Measurements from ENCODE around the gene ITIH3.

Gene ITIH3

DNA sequence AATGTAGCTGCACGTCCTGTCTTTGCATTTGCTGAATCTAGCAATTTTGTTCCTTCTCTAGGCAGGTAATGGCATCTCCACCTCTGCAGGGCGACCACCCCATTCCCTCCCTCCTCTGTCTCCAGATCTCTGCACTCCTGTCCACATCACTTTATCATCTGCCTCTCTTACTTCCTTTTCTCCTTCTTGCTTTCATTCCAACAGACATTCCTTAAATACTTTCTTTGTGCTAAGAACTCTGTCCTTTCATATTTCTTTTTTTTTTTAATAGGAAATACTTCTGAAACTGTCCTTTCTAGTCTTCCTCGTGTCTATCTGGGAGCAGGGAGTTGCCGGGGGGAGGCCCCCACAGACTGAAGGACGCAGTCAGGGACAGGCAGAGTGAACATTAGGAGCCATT lies 7.2 kb downstream of the ITIH3 start:
- Histone ChIP-seq H3K9ac (ENCODE audit: low read depth, low read length) (no peak overlapping the region), H3K4me3 (ENCODE audit: low read length) (no peak overlapping the region), H3K36me3 (ENCODE audit: insufficient read depth, low read length) (no peaks in the 10 kb centered on the region), H3K4me2 (ENCODE audit: low read length) (no peak overlapping the region), H3K4me1 (ENCODE audit: control insufficient read depth, insufficient read depth, low read length) (peaks cover 18% of the 10 kb centered on the region), H3K9me3 (replicated peaks; ENCODE audit: low read length) (no peaks in the 10 kb centered on the region), H3K27me3 (ENCODE audit: control insufficient read depth, insufficient read depth, low read length) (no peaks in the 10 kb centered on the region)

DNA sequence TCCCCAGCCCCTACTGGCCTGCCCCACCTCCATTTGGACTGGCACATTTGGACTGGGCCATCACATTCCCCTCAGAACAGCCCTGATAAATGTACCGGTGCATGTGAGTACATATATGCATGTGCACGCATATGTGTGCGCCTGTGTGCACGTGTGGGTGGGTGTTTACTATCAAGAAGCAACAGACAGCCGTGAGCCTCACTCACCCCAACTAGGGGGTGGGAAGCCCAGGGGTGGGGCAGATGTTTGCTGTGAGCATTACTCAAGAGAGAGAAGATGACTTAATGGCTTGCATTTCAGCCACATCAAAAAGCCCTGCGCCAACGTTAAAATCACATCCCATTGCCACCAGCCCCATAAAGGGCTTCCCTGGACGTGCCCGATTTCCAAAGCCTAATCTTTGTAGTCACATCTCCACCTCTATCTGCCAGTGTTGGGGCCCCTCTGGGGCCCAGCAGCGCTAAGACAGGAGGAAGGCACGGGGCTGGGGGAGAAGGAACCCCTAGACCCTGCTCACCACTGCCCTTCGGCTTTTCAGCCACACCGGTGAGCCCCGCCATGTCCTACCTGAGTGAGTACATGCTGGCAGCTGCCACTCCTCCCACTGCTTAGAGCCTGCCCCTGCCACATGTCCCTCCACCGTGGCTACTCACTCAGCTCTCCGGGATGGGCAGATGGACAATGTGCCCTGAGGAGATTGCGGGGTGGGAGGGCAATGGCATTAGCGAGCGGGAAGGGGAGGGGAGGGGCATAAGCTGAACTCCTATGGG lies 10.9 kb downstream of the ITIH3 start:
- peaks cover 9% of the 10 kb centered on the region for H3K4me1 ChIP-seq (ENCODE audit: control insufficient read depth, insufficient read depth, low read length)
- H3K9me3 ChIP-seq (replicated peaks; ENCODE audit: low read length): no peaks in the 10 kb centered on the region
- no peaks in the 10 kb centered on the region for H3K36me3 ChIP-seq (ENCODE audit: insufficient read depth, low read length)
- no peak overlapping the region for H3K9ac ChIP-seq (ENCODE audit: low read depth, low read length)
- no peak overlapping the region for H3K4me2 ChIP-seq (ENCODE audit: low read length)
- H3K27me3 ChIP-seq (ENCODE audit: control insufficient read depth, insufficient read depth, low read length): peaks cover 15% of the 10 kb centered on the region
- no peak overlapping the region for H3K4me3 ChIP-seq (ENCODE audit: low read length)

DNA sequence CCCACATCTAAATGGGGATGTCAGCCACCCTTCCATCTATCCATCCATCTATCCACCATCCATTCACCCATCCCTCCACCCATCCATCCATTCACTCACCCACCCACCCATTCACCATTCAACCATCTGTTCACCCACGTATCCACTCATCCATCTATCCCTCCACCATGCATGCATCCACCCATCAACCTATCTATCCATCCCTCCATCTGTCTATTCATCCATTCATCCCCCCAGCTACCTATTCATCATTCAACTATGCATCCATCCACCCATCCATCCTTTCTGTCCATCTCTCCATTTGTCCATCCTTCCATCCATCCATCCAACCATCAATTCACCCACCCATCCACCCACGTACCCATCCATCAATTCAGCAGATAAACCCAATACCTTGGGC lies 14.6 kb downstream of the ITIH3 start:
- Histone ChIP-seq H3K4me1 (ENCODE audit: control insufficient read depth, insufficient read depth, low read length) (no peaks in the 10 kb centered on the region), H3K36me3 (ENCODE audit: insufficient read depth, low read length) (no peaks in the 10 kb centered on the region), H3K4me2 (ENCODE audit: low read length) (no peak overlapping the region), H3K27me3 (ENCODE audit: control insufficient read depth, insufficient read depth, low read length) (peaks cover 26% of the 10 kb centered on the region), H3K9me3 (replicated peaks; ENCODE audit: low read length) (no peaks in the 10 kb centered on the region), H3K4me3 (ENCODE audit: low read length) (no peak overlapping the region), H3K9ac (ENCODE audit: low read depth, low read length) (no peak overlapping the region)

DNA sequence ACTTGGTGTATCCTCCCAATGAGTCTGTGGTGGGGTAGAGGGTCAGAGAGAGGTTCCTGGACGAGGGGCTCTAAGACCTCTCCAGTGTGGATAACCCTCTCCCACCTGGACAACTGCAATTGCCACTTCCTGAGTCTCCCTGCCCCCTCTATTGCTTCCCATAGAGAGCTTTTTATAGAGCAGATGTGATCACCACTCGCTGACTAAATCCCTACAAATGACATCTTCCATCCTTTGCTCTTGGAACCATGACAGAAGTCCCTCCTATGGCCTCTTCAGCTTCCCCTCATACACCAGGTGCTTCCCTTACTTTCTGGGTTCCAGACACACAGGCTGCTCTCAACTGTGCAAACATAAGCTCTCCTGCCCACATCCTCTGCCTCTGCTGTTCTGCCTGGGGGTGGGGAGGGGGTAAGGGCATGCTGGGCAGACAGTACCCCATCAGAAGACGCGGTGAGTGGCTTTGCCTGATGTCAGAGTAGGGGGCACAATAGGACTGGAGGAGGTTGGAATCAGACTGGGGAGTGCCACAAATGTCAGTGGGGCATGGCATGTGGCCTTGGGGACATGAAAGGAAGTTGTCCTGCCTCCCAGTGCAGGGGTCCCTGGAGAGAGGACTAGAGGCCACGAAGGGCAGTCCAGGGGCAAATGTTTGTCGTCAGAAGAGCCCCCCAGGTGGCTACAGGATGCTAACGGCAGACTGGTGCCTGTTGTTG lies 15.2 kb downstream of the ITIH3 start:
- Histone ChIP-seq H3K4me3 (ENCODE audit: low read length) (no peak overlapping the region), H3K9me3 (replicated peaks; ENCODE audit: low read length) (no peaks in the 10 kb centered on the region), H3K4me2 (ENCODE audit: low read length) (no peak overlapping the region), H3K4me1 (ENCODE audit: control insufficient read depth, insufficient read depth, low read length) (no peaks in the 10 kb centered on the region), H3K27me3 (ENCODE audit: control insufficient read depth, insufficient read depth, low read length) (peaks cover 26% of the 10 kb centered on the region), H3K36me3 (ENCODE audit: insufficient read depth, low read length) (no peaks in the 10 kb centered on the region), H3K9ac (ENCODE audit: low read depth, low read length) (no peak overlapping the region)

DNA sequence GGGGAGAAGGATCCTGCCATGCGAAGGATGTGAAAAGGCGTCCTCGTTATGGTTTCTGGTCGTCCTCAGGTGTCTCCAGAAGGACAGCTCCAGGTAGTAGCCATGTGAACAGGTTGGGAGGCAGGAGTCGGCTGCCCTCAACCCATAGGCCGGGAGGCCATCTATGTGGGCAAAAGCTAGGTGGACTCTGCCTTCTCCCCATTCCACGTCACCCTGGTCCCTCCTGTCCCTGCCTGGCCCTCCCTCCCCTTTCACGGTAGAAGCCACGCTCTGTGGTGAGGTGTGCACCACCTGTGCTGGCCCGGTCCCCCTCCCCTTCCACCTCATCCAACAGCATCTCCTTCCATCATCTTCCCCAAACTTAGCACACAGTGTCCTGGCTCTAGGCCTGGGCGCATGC lies 16.3 kb downstream of the ITIH3 start:
- H3K9me3 ChIP-seq (replicated peaks; ENCODE audit: low read length): no peaks in the 10 kb centered on the region
- no peak overlapping the region for H3K4me2 ChIP-seq (ENCODE audit: low read length)
- no peak overlapping the region for H3K9ac ChIP-seq (ENCODE audit: low read depth, low read length)
- no peaks in the 10 kb centered on the region for H3K4me1 ChIP-seq (ENCODE audit: control insufficient read depth, insufficient read depth, low read length)
- H3K36me3 ChIP-seq (ENCODE audit: insufficient read depth, low read length): no peaks in the 10 kb centered on the region
- no peak overlapping the region for H3K4me3 ChIP-seq (ENCODE audit: low read length)
- peaks cover 26% of the 10 kb centered on the region for H3K27me3 ChIP-seq (ENCODE audit: control insufficient read depth, insufficient read depth, low read length)

DNA sequence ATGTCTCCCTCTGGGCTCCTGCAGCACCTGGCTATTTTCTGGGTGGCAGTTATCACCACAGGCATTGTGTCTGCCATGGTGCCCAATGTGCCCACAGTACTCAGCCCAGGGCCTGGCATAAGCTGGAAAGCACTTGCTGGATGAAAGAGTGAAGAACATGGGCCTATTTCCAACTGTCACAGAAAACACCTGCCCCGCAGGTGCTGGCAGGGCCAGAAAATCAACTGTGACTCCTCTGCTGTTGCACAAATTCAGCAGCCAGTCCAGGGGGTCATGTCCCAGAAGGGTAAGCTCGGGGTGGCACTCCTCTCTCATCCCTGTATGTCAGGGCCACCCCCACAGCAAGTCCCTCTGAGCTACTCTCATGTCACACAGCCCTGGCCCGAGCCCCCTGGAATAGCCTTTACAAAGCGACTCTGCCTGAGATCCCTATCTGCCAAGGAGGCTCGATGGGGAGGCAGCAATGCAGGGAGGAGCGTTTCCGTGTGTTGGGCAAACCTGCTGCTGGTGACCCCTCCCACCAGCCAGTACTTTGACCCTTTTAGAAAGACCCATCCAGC lies 16.9 kb downstream of the ITIH3 start:
- Histone ChIP-seq H3K4me1 (ENCODE audit: control insufficient read depth, insufficient read depth, low read length) (no peaks in the 10 kb centered on the region), H3K27me3 (ENCODE audit: control insufficient read depth, insufficient read depth, low read length) (peaks cover 26% of the 10 kb centered on the region), H3K36me3 (ENCODE audit: insufficient read depth, low read length) (no peaks in the 10 kb centered on the region), H3K4me2 (ENCODE audit: low read length) (no peak overlapping the region), H3K9ac (ENCODE audit: low read depth, low read length) (no peak overlapping the region), H3K9me3 (replicated peaks; ENCODE audit: low read length) (no peaks in the 10 kb centered on the region), H3K4me3 (ENCODE audit: low read length) (no peak overlapping the region)

DNA sequence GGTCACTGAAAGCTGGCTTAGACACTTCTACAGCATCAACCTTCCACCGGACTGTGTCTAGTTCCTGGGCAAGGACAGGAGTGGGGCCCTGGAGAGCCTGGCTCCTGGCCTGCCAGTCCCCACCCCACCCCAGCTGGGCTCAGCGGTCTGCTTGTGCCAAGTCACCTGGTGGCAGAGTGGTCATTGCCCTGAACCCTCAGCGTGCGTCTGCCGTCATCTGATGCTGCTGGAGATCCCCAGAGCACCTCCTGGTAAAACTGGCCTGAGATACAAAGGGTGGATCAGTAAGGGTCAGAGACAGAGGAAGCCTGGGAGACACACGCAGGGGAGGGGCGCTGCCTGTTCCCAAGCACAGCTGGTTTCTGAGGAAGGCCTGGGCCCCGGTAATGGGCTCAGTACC lies 19.2 kb downstream of the ITIH3 start:
- Histone ChIP-seq H3K4me2 (ENCODE audit: low read length) (no peak overlapping the region), H3K9ac (ENCODE audit: low read depth, low read length) (no peak overlapping the region), H3K9me3 (replicated peaks; ENCODE audit: low read length) (no peaks in the 10 kb centered on the region), H3K4me3 (ENCODE audit: low read length) (no peak overlapping the region), H3K27me3 (ENCODE audit: control insufficient read depth, insufficient read depth, low read length) (peaks cover 11% of the 10 kb centered on the region), H3K4me1 (ENCODE audit: control insufficient read depth, insufficient read depth, low read length) (no peaks in the 10 kb centered on the region), H3K36me3 (ENCODE audit: insufficient read depth, low read length) (no peaks in the 10 kb centered on the region)

DNA sequence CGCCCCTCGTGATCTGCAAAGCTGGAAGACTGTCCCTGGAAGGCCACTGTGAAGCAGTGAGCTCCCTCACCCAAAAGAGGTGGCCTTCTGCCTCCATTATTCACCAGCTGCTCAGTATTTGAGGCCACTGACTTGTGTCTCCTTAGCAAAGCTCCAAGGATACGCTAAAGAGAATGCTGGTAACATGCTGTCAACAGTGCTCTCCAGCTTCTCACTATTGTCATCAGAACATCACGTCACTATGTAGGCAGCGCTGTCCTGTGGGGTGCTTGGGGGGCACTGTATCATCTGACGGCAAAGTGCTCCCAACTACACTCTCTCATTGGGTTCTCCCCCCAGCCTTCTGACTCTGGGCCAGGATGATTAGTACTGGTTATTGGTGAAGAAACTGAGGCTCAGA lies 21.6 kb downstream of the ITIH3 start:
- Histone ChIP-seq H3K4me1 (ENCODE audit: control insufficient read depth, insufficient read depth, low read length) (no peaks in the 10 kb centered on the region), H3K4me3 (ENCODE audit: low read length) (no peak overlapping the region), H3K9ac (ENCODE audit: low read depth, low read length) (no peak overlapping the region), H3K4me2 (ENCODE audit: low read length) (no peak overlapping the region), H3K36me3 (ENCODE audit: insufficient read depth, low read length) (no peaks in the 10 kb centered on the region), H3K27me3 (ENCODE audit: control insufficient read depth, insufficient read depth, low read length) (peaks cover 11% of the 10 kb centered on the region), H3K9me3 (replicated peaks; ENCODE audit: low read length) (no peaks in the 10 kb centered on the region)

DNA sequence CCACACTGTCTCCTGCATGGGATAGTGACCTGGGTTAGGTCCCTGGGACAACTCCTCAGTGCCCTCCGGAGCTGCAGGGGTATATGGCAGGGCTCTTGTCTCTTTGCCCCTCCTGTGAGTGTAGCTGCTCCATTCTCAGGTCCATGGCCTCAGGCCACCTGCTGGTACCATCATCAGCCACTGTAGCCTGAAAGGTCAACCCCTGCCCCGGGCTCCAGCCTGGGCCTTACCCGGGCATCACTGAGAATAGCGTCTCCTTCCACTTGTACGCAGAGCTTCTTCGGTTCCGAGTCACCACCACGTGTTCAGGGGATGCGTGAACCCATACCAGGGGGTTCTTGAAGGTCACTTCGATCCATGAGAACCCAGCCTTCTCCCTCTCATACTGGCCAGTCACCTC lies 22.1 kb downstream of the ITIH3 start:
- H3K9me3 ChIP-seq (replicated peaks; ENCODE audit: low read length): no peaks in the 10 kb centered on the region
- no peaks in the 10 kb centered on the region for H3K36me3 ChIP-seq (ENCODE audit: insufficient read depth, low read length)
- H3K4me3 ChIP-seq (ENCODE audit: low read length): no peak overlapping the region
- H3K4me2 ChIP-seq (ENCODE audit: low read length): no peak overlapping the region
- peaks cover 6% of the 10 kb centered on the region for H3K27me3 ChIP-seq (ENCODE audit: control insufficient read depth, insufficient read depth, low read length)
- no peaks in the 10 kb centered on the region for H3K4me1 ChIP-seq (ENCODE audit: control insufficient read depth, insufficient read depth, low read length)
- no peak overlapping the region for H3K9ac ChIP-seq (ENCODE audit: low read depth, low read length)

DNA sequence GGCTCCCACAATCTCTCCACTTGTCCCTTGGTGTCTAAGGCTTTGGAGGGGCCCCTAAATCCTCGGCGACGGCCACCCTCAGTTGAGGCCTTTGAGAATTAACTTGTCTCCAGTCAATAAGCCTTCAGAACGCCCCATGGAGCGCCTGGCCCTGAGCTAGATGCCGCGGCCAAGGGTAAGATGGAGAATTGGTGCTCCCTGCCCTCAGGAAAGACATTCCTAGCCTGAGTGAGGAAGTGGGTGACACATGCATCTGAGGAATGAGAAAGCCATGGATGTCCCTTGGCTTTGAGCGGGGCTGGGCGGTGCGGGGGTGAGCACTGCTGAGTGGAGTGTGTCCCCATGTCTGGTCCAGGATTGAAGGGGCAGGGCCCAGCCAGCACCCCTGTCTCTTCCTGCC lies 22.6 kb downstream of the ITIH3 start:
- H3K9ac ChIP-seq (ENCODE audit: low read depth, low read length): no peak overlapping the region
- H3K9me3 ChIP-seq (replicated peaks; ENCODE audit: low read length): no peaks in the 10 kb centered on the region
- H3K4me2 ChIP-seq (ENCODE audit: low read length): no peak overlapping the region
- no peaks in the 10 kb centered on the region for H3K4me1 ChIP-seq (ENCODE audit: control insufficient read depth, insufficient read depth, low read length)
- peaks cover 3% of the 10 kb centered on the region for H3K27me3 ChIP-seq (ENCODE audit: control insufficient read depth, insufficient read depth, low read length)
- no peak overlapping the region for H3K4me3 ChIP-seq (ENCODE audit: low read length)
- H3K36me3 ChIP-seq (ENCODE audit: insufficient read depth, low read length): no peaks in the 10 kb centered on the region

DNA sequence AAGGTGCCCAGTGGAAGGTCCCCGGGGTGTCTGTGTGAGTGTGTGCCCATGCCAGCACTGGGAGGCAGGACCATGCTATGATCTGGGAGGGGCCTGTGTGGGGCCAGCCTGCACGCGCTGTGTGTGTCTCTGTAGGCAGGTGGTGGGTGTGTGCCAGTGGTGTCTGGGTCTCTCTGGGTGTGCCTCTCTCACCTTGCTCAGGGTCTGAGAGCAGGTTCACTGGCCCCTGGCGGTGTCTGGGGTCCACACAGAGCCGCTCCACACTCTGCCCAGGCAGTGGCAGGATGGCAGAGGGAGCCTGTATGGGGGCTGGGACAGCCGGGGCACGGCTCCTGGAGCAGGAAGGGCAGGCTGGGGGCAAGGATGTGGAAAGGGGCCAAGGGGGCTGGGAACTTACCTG lies 23.3 kb downstream of the ITIH3 start:
- Histone ChIP-seq H3K4me1 (ENCODE audit: control insufficient read depth, insufficient read depth, low read length) (no peaks in the 10 kb centered on the region), H3K4me2 (ENCODE audit: low read length) (no peak overlapping the region), H3K27me3 (ENCODE audit: control insufficient read depth, insufficient read depth, low read length) (peaks cover 3% of the 10 kb centered on the region), H3K36me3 (ENCODE audit: insufficient read depth, low read length) (no peaks in the 10 kb centered on the region), H3K9ac (ENCODE audit: low read depth, low read length) (no peak overlapping the region), H3K4me3 (ENCODE audit: low read length) (no peak overlapping the region), H3K9me3 (replicated peaks; ENCODE audit: low read length) (no peaks in the 10 kb centered on the region)

DNA sequence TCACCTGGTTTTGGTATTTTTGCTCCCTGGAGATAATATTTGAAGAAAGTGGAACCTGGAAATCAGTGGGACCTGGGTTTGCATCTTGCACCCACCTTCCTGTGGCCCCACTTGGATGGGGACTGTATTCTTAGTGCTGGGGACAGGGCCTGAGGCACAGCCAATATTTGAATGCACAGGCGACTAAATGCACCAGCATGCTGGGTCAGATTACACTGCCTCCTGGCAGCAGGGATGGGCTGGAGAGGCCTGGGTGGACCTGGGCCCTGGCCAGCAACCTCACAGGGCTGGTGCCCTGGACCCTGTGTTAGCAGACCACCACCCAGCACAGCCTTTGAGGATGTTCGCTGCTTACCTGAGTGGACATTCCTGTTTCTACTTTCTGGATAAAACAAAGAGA lies 25.3 kb downstream of the ITIH3 start:
- Histone ChIP-seq H3K27me3 (ENCODE audit: control insufficient read depth, insufficient read depth, low read length) (no peaks in the 10 kb centered on the region), H3K36me3 (ENCODE audit: insufficient read depth, low read length) (no peaks in the 10 kb centered on the region)

More for the DNA sequence above, 25.3 kb downstream of the ITIH3 start:
- no peaks in the 10 kb centered on the region for H3K9me3 ChIP-seq (replicated peaks; ENCODE audit: low read length)
- H3K4me2 ChIP-seq (ENCODE audit: low read length): no peak overlapping the region
- H3K9ac ChIP-seq (ENCODE audit: low read depth, low read length): no peak overlapping the region
- no peak overlapping the region for H3K4me3 ChIP-seq (ENCODE audit: low read length)
- no peaks in the 10 kb centered on the region for H3K4me1 ChIP-seq (ENCODE audit: control insufficient read depth, insufficient read depth, low read length)

Data from skeletal muscle satellite cell (primary cell).